ENCODE results near the gene NECAP2. TPM values are rescaled to one million over a fixed set of nuclear protein-coding genes. Genes with fewer than 3 reads are reported as not detected.
A peak's percentile ranks its signal among the peaks of the same experiment; 100 is the strongest.
"Not testable (repeated sequence)": the region's sequence is repeated elsewhere in the genome, so short reads cannot be mapped to it uniquely, and the experiment has no call there.

NECAP2 gene
- total RNA-seq, 3 donors from 2014 or later (not counting 1 experiment from before 2014, with no cell fraction given) = 62.1 to 73.1 (median 73.0) TPM

GRCh38 chr1:16503494-16503893 lies 63.0 kb downstream of the NECAP2 start:
- Mint-ChIP-seq H3K27me3 (ENCODE audit: low read depth in 2 of 2) (no peaks in the 10 kb centered on the region), H3K9me3 (no peaks in the 10 kb centered on the region), H3K4me3 (no peak overlapping the region), H3K36me3 (no peaks in the 10 kb centered on the region), H3K27ac (no peak overlapping the region), H3K4me1 (peaks cover 5 to 16% of the 10 kb centered on the region in 2 donors)
- H3K4me3 ChIP-seq (ENCODE audit: low read length) = no peak overlapping the region
- ATAC-seq = no peak
- no peaks in the 10 kb centered on the region for H3K36me3 ChIP-seq (ENCODE audit: control insufficient read depth, insufficient read depth, low read length)
- no peak for DNase-seq
- H3K27ac ChIP-seq (ENCODE audit: low read length) = no peak overlapping the region
- TF ChIP-seq, protein P1, sequence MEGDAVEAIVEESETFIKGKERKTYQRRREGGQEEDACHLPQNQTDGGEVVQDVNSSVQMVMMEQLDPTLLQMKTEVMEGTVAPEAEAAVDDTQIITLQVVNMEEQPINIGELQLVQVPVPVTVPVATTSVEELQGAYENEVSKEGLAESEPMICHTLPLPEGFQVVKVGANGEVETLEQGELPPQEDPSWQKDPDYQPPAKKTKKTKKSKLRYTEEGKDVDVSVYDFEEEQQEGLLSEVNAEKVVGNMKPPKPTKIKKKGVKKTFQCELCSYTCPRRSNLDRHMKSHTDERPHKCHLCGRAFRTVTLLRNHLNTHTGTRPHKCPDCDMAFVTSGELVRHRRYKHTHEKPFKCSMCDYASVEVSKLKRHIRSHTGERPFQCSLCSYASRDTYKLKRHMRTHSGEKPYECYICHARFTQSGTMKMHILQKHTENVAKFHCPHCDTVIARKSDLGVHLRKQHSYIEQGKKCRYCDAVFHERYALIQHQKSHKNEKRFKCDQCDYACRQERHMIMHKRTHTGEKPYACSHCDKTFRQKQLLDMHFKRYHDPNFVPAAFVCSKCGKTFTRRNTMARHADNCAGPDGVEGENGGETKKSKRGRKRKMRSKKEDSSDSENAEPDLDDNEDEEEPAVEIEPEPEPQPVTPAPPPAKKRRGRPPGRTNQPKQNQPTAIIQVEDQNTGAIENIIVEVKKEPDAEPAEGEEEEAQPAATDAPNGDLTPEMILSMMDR (IDR thresholded peaks at IDR 0.05) = no peak
- peaks cover 20% of the 10 kb centered on the region for H3K4me1 ChIP-seq (ENCODE audit: control insufficient read depth, insufficient read depth, low read length)
- no peaks in the 10 kb centered on the region for H3K27me3 ChIP-seq (ENCODE audit: control insufficient read depth, insufficient read depth, low read length)
- intact Hi-C loops (cut with micrococcal nuclease) = no loop called here
- no CpG with 5 or more reads among the region's 2 CpGs for WGBS (ENCODE audit: insufficient coverage)
- peaks cover 3% of the 10 kb centered on the region for H3K9me3 ChIP-seq (ENCODE audit: control insufficient read depth, insufficient read depth, low read length)

GRCh38 chr1:16505870-16506269 lies 65.3 kb downstream of the NECAP2 start:
- H3K4me3 ChIP-seq (ENCODE audit: low read length); H3K4me1 ChIP-seq (ENCODE audit: control insufficient read depth, insufficient read depth, low read length); H3K9me3 ChIP-seq (ENCODE audit: control insufficient read depth, insufficient read depth, low read length); H3K9me3 Mint-ChIP-seq; H3K4me1 Mint-ChIP-seq; H3K36me3 Mint-ChIP-seq; H3K4me3 Mint-ChIP-seq; H3K27me3 ChIP-seq (ENCODE audit: control insufficient read depth, insufficient read depth, low read length); H3K27ac Mint-ChIP-seq; H3K27me3 Mint-ChIP-seq (ENCODE audit: low read depth in 2 of 2); ATAC-seq; DNase-seq; H3K36me3 ChIP-seq (ENCODE audit: control insufficient read depth, insufficient read depth, low read length); H3K27ac ChIP-seq (ENCODE audit: low read length); intact Hi-C loops (cut with micrococcal nuclease): not testable (repeated sequence)
- 94% methylated on average over 2 of the region's 2 CpGs for WGBS (ENCODE audit: insufficient coverage)

GRCh38 chr1:16506364-16507136 lies 66.0 kb downstream of the NECAP2 start:
- H3K4me1 ChIP-seq (ENCODE audit: control insufficient read depth, insufficient read depth, low read length); ATAC-seq; H3K27me3 Mint-ChIP-seq (ENCODE audit: low read depth in 2 of 2); H3K36me3 ChIP-seq (ENCODE audit: control insufficient read depth, insufficient read depth, low read length); H3K9me3 Mint-ChIP-seq; H3K9me3 ChIP-seq (ENCODE audit: control insufficient read depth, insufficient read depth, low read length); H3K27ac Mint-ChIP-seq; H3K4me3 Mint-ChIP-seq; H3K27me3 ChIP-seq (ENCODE audit: control insufficient read depth, insufficient read depth, low read length); H3K27ac ChIP-seq (ENCODE audit: low read length); DNase-seq; intact Hi-C loops (cut with micrococcal nuclease); H3K36me3 Mint-ChIP-seq; H3K4me1 Mint-ChIP-seq; H3K4me3 ChIP-seq (ENCODE audit: low read length): not testable (repeated sequence)
- WGBS (ENCODE audit: insufficient coverage) = 85% methylated on average over 13 of the region's 15 CpGs

GRCh38 chr1:16508861-16509445 lies 68.4 kb downstream of the NECAP2 start:
- H3K27me3 Mint-ChIP-seq (ENCODE audit: low read depth in 2 of 2); H3K27me3 ChIP-seq (ENCODE audit: control insufficient read depth, insufficient read depth, low read length); H3K9me3 ChIP-seq (ENCODE audit: control insufficient read depth, insufficient read depth, low read length); H3K4me3 ChIP-seq (ENCODE audit: low read length); H3K36me3 ChIP-seq (ENCODE audit: control insufficient read depth, insufficient read depth, low read length); H3K4me1 ChIP-seq (ENCODE audit: control insufficient read depth, insufficient read depth, low read length); H3K27ac ChIP-seq (ENCODE audit: low read length); H3K9me3 Mint-ChIP-seq; H3K36me3 Mint-ChIP-seq; H3K27ac Mint-ChIP-seq; intact Hi-C loops (cut with micrococcal nuclease); H3K4me1 Mint-ChIP-seq; H3K4me3 Mint-ChIP-seq; ATAC-seq: not testable (repeated sequence)
- WGBS (ENCODE audit: insufficient coverage) = 90% methylated on average over 8 of the region's 8 CpGs
- peak in 1 of 2 donors; percentile 37 for DNase-seq

Other genes starting within 250 kb of the NECAP2 start
- gene ARHGEF19, start 228.1 kb upstream of the NECAP2 start, total RNA-seq = 10 to 100 TPM; 14.6 to 18.9 (median 15.8) TPM
- 10 to 100 TPM in 1 of 3 donors, 1 to 10 TPM in 2; 7.6 to 10.8 (median 8.3) TPM for gene CPLANE2, start 203.5 kb upstream of the NECAP2 start, total RNA-seq
- gene FBXO42, start 88.2 kb upstream of the NECAP2 start, total RNA-seq = 10 to 100 TPM; 19.5 to 24.5 (median 24.1) TPM
- gene SZRD1, start 73.5 kb upstream of the NECAP2 start, total RNA-seq = 100 to 1,000 TPM; 170 to 187 (median 177) TPM
- gene SPATA21, start 3.3 kb upstream of the NECAP2 start, total RNA-seq = under 1 TPM; 0.35 to 0.55 (median 0.36) TPM
- gene RNU1-1, start 73.6 kb downstream of the NECAP2 start, total RNA-seq = 1,000 to 10,000 TPM; 2,937 to 3,261 (median 3,038) TPM
- 10 to 100 TPM; 18.4 to 26.0 (median 22.8) TPM for gene NBPF1, start 172.8 kb downstream of the NECAP2 start, total RNA-seq
- gene RNU1-3, start 226.2 kb downstream of the NECAP2 start, total RNA-seq = 1,000 to 10,000 TPM; 2,937 to 3,261 (median 3,038) TPM

Data from natural killer cell (primary cell).